HepG2 (cell line): ENCODE data around the gene ABCB11. TPM values are rescaled to one million over a fixed set of nuclear protein-coding genes. Genes with fewer than 3 reads are reported as not detected.

Source experiments
- ATAC-seq: fragments of 200-7000 bp; cut with Tn5 transposase; 3 replicates; pipeline ENCODE4 v1.9.1; 2020; ENCODE audit warnings: mild to moderate bottlenecking, moderate library complexity
- BruUV-seq: library from RNA; stranded (reverse); fragments of 400-500 nt; replicated peaks from 2 replicates; lab custom pipeline; 2021; lab: Mats Ljungman, UMichigan
- CTCF ChIA-PET: fragments of 300-600 bp; formaldehyde crosslinking; extraction: SDS; loops from one replicate; lab custom pipeline; 2021; ENCODE audit warnings: low total read pairs, inconsistent platforms, low intra/inter-chr PET ratio; lab: Yijun Ruan, JAX
- POLR2A ChIA-PET: fragments of 350-600 bp; sonication (Branson Sonifier 250); formaldehyde crosslinking; loops from one replicate; lab custom pipeline; 2020; ENCODE audit warnings: antibody characterized with exemption, inconsistent platforms; lab: Yijun Ruan, JAX
- DNase-seq: peaks from one replicate; pipeline ENCODE4 v3.0.0-alpha.2; 2015; ENCODE audit warnings: low spot score
- FAIRE-seq: peaks from 3 replicates; lab custom pipeline; 2011; peaks lifted over from hg19 to GRCh38; lab: Jason Lieb, UNC
- H2AFZ ChIP-seq: one replicate; pipeline ENCODE4 v1.6.1; 2011; ENCODE audit warnings: low read length, inconsistent platforms
- H3K27ac ChIP-seq: fragments of 300-600 bp; 3 replicates; pipeline ENCODE4 v1.8.0; 2011; ENCODE audit warnings: mixed run types, mild to moderate bottlenecking, mixed read lengths, low read length, inconsistent platforms; ENCODE audit not compliant: insufficient read depth; ENCODE audit errors: extremely low read length
- H3K27me3 ChIP-seq, 2 experiments: fragments of 200-600 bp in 1 of 2; 2 replicates in 1 of 2; 3 replicates in 1 of 2; pipeline versions ENCODE4 v1.6.0 to v1.8.0; 2011; ENCODE audit warnings: low read length in 2 of 2, mild to moderate bottlenecking in 2 of 2, moderate library complexity in 2 of 2, inconsistent platforms in 1 of 2; ENCODE audit not compliant: insufficient read depth in 2 of 2, control insufficient read depth in 1 of 2
- H3K36me3 ChIP-seq, 2 experiments: fragments of 200-600 bp in 1 of 2; replicated peaks in 1 of 2; 2 replicates in 1 of 2; 3 replicates in 1 of 2; pipeline versions ENCODE4 v1.5.1 to v1.8.0; 2011; ENCODE audit warnings: low read length in 2 of 2, inconsistent platforms in 1 of 2; ENCODE audit not compliant: insufficient read depth in 2 of 2, control insufficient read depth in 1 of 2
- H3K4me1 ChIP-seq: 2 replicates; pipeline ENCODE4 v1.5.1; 2012; ENCODE audit warnings: low read length, inconsistent platforms; ENCODE audit not compliant: insufficient read depth
- H3K4me2 ChIP-seq: 2 replicates; pipeline ENCODE4 v1.6.0; 2011; ENCODE audit warnings: low read depth, low read length, inconsistent platforms
- H3K4me3 ChIP-seq, 3 experiments: fragments of 200-600 bp in 1 of 3; sonication (generic), shearing (Covaris generic) in 1 of 3; replicated peaks in 1 of 3; 2 replicates each; pipeline ENCODE4 v1.5.1; 2011 to 2016; ENCODE audit warnings: low read length in 3 of 3, inconsistent platforms in 2 of 3, low read depth in 2 of 3, mild to moderate bottlenecking in 2 of 3, control low read depth in 1 of 3, mixed read lengths in 1 of 3; ENCODE audit not compliant: insufficient read depth in 1 of 3
- H3K79me2 ChIP-seq: one replicate; pipeline ENCODE4 v1.6.1; 2011; ENCODE audit warnings: low read length, inconsistent platforms; ENCODE audit not compliant: insufficient read depth
- H3K9ac ChIP-seq: 2 replicates; pipeline ENCODE4 v1.6.0; 2011; ENCODE audit warnings: mild to moderate bottlenecking, low read depth, low read length, inconsistent platforms; ENCODE audit not compliant: insufficient read depth
- H3K9me3 ChIP-seq: 2 replicates; pipeline ENCODE4 v1.5.1; 2012; ENCODE audit warnings: mild to moderate bottlenecking, low read length
- H4K20me1 ChIP-seq: 2 replicates; pipeline ENCODE4 v1.6.0; 2011; ENCODE audit warnings: inconsistent platforms, mild to moderate bottlenecking, low read length, moderate library complexity; ENCODE audit not compliant: insufficient read depth
- CHCHD3 ChIP-seq: sonication (generic); formaldehyde crosslinking; IDR thresholded peaks from 2 replicates; pipeline ENCODE4 v1.8.0; 2022; ENCODE audit warnings: mild to moderate bottlenecking, missing genetic modification reagents, moderate library complexity
- DR1 ChIP-seq: sonication (generic); formaldehyde crosslinking; IDR thresholded peaks from 2 replicates; pipeline ENCODE4 v1.8.0; 2021; ENCODE audit warnings: mild to moderate bottlenecking, missing genetic modification reagents, inconsistent platforms
- FOSL1 ChIP-seq: sonication (generic); formaldehyde crosslinking; IDR thresholded peaks from 2 replicates; pipeline ENCODE4 v1.9.0; 2021; ENCODE audit warnings: missing genetic modification reagents, borderline replicate concordance
- NR0B2 ChIP-seq: sonication (generic); formaldehyde crosslinking; IDR thresholded peaks from 2 replicates; pipeline ENCODE4 v1.4.0; 2020; ENCODE audit warnings: mild to moderate bottlenecking, missing genetic modification reagents
- NR1H2 ChIP-seq: sonication (generic); formaldehyde crosslinking; IDR thresholded peaks from 2 replicates; pipeline ENCODE4 v1.8.1; 2022; ENCODE audit warnings: low read depth, missing genetic modification reagents, borderline replicate concordance
- SNAPC5 ChIP-seq: sonication (generic); formaldehyde crosslinking; IDR thresholded peaks from 2 replicates; pipeline ENCODE4 v1.8.1; 2023; ENCODE audit warnings: mild to moderate bottlenecking, missing genetic modification reagents, borderline replicate concordance
- ZBTB7B ChIP-seq: sonication (generic); formaldehyde crosslinking; IDR thresholded peaks from 2 replicates; pipeline ENCODE4 v1.4.0; 2020; ENCODE audit warnings: missing genetic modification reagents
- ZFAT ChIP-seq: sonication (generic); formaldehyde crosslinking; conservative IDR thresholded peaks from 2 replicates; pipeline ENCODE4 v1.8.1; 2023; ENCODE audit warnings: missing genetic modification reagents, inconsistent platforms
- ZNF3 ChIP-seq: IDR thresholded peaks from 2 replicates; pipeline ENCODE4 v1.7.0; 2017; ENCODE audit warnings: inconsistent platforms
- WGBS: methylation state at CpG from one replicate; pipeline ENCODE4 v1.1.6; 2017; ENCODE audit warnings: low lambda C conversion rate; 5-methylcytosine and 5-hydroxymethylcytosine counted together
- in situ Hi-C: cut with HindIII; loops from 2 replicates; pipeline ENCODE4 v1.10.0; 2017; ENCODE audit warnings: low pct_unique_long_range_greater_than_20kb; ENCODE audit not compliant: extremely low pct_ligation_motif_present
- intact Hi-C: fragments of 100-400 bp; cut with micrococcal nuclease; formaldehyde crosslinking; loops from one replicate; pipeline ENCODE4 v1.10.0; 2022; ENCODE audit not compliant: unreplicated experiment
- polyA plus RNA-seq, 8 experiments: library from polyadenylated mRNA; depleted of rRNA in 3 of 8; stranded (reverse) in 7 of 8; unstranded in 1 of 8; fragments of >200 nt; fragmentation: Illumina TruSeq in 4 of 8; extraction: Trizol in 4 of 8; gene quantifications; 2 replicates each; pipeline versions ENCODE4 v1.2.1 to v1.2.3, GENCODE V29; 2011 to 2016; ENCODE audit warnings: low read depth in 4 of 8, missing spikeins in 1 of 8, mixed read lengths in 1 of 8; ENCODE audit not compliant: insufficient read depth in 1 of 8
- total RNA-seq, 5 experiments: library from RNA; depleted of rRNA; stranded (reverse); fragments of >200 nt; fragmentation: Illumina TruSeq; extraction: Trizol; gene quantifications; 2 replicates each; pipeline ENCODE4 v1.2.3, GENCODE V29; 2016; ENCODE audit warnings: low read depth in 1 of 5
- TF ChIP-seq, protein P1 (sequence below): sonication (generic); formaldehyde crosslinking; IDR thresholded peaks from 2 replicates; pipeline ENCODE4 v1.4.0; 2020; ENCODE audit warnings: low read depth, missing genetic modification reagents

The ABCB11 gene
- total and polyA plus RNA-seq, 2 of the 13 experiments (the other 11 are each of a cell fraction or from before 2014, with no cell fraction given) = not detected

DNA sequence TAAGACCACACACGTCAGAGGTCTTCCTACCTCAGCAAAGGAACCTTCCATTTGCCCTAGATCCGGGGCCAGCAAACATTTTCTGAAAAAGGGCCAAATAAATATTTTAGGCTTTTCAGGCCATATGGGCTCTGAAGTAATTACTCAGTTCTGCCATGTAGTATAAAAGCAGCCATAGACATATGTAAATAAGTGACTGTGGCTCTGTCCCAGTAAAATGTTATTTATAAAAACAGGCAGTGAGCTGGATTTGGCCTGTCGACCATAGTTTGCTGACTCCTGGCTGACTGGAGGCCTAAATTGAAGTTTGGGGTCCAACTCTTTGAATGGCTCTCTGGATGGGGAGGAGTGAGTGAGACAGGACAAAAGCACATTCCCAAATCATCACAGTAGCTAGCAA lies 49.5 kb downstream of the ABCB11 start:
- Histone ChIP-seq H3K27me3 (no peaks in the 10 kb centered on the region), H3K9ac (no peak overlapping the region), H3K36me3 (no peaks in the 10 kb centered on the region), H4K20me1 (no peaks in the 10 kb centered on the region), H3K27ac (no peak overlapping the region), H3K4me2 (no peak overlapping the region), H2AFZ (no peak overlapping the region), H3K4me1 (no peaks in the 10 kb centered on the region), H3K9me3 (no peaks in the 10 kb centered on the region), H3K79me2 (no peaks in the 10 kb centered on the region), H3K4me3 (no peak overlapping the region)
- ChIA-PET CTCF (no interaction called here), POLR2A (no interaction called here)
- in situ Hi-C loops = no loop called here
- DNase-seq = no peak
- TF ChIP-seq NR0B2 (no peak), DR1 (CRISPR knock-in tag) (no peak), CHCHD3 (no peak), SNAPC5 (CRISPR knock-in tag) (no peak), ZFAT (no peak), ZNF3 (CRISPR knock-in tag) (no peak), FOSL1 (CRISPR knock-in tag) (no peak), ZBTB7B (no peak), NR1H2 (no peak)
- TF ChIP-seq, protein P1, sequence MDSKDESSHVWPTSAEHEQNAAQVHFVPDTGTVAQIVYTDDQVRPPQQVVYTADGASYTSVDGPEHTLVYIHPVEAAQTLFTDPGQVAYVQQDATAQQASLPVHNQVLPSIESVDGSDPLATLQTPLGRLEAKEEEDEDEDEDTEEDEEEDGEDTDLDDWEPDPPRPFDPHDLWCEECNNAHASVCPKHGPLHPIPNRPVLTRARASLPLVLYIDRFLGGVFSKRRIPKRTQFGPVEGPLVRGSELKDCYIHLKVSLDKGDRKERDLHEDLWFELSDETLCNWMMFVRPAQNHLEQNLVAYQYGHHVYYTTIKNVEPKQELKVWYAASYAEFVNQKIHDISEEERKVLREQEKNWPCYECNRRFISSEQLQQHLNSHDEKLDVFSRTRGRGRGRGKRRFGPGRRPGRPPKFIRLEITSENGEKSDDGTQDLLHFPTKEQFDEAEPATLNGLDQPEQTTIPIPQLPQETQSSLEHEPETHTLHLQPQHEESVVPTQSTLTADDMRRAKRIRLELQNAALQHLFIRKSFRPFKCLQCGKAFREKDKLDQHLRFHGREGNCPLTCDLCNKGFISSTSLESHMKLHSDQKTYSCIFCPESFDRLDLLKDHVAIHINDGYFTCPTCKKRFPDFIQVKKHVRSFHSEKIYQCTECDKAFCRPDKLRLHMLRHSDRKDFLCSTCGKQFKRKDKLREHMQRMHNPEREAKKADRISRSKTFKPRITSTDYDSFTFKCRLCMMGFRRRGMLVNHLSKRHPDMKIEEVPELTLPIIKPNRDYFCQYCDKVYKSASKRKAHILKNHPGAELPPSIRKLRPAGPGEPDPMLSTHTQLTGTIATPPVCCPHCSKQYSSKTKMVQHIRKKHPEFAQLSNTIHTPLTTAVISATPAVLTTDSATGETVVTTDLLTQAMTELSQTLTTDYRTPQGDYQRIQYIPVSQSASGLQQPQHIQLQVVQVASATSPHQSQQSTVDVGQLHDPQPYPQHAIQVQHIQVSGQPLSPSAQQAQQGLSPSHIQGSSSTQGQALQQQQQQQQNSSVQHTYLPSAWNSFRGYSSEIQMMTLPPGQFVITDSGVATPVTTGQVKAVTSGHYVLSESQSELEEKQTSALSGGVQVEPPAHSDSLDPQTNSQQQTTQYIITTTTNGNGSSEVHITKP = no peak
- 61% methylated on average over 3 of the region's 3 CpGs for WGBS
- FAIRE-seq = no peak
- intact Hi-C loops = no loop called here
- no peak for ATAC-seq
- no TSS peak for BruUV-seq
